HG02970 (cell line): ENCODE data around the gene PPM1E.

ENCODE experiments used
- ATAC-seq: cut with Tn5 transposase; IDR thresholded peaks from one replicate; pipeline ENCODE4 v1.9.1; 2021; ENCODE audit warnings: mild to moderate bottlenecking, moderate library complexity, moderate number of reproducible peaks; ENCODE audit not compliant: unreplicated experiment, low FRiP score

PPM1E gene

DNA sequence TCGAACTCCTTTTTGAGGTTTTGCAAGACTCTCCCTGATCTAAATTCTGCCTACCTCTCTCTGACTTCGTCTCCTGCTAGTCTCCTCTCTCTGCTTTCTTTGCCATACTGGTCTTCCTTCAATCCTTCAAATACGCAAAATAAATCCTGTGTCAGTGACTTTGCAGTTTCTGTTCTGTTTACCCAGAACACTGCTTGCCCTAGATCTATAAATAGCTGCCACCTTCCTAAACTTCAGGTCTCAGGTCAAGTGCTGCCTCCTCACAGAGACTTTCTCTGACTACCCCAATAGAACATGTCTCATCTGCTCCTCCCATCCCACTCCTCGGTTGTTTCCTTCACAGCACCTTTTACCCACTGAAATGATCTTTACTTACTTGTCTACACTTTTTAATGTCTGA, 272.1 kb downstream of the PPM1E start:
- ATAC-seq, result no peak

GRCh38 chr17:59028328-59028727, 272.7 kb downstream of the PPM1E start:
- no peak for ATAC-seq

- no peak for ATAC-seq
These were observed 275.2 kb downstream of the PPM1E start for GRCh38 chr17:59030811-59031210.
